ENCODE data around the gene EBI3. TPM values are rescaled to one million over a fixed set of nuclear protein-coding genes. Genes with fewer than 3 reads are reported as not detected.

Gene EBI3
- total and polyA plus RNA-seq, 2 of the 8 experiments (the other 6 are each of a cell fraction or from before 2014, with no cell fraction given): 0.99 to 8.4 TPM

- TF ChIP-seq, protein P1, sequence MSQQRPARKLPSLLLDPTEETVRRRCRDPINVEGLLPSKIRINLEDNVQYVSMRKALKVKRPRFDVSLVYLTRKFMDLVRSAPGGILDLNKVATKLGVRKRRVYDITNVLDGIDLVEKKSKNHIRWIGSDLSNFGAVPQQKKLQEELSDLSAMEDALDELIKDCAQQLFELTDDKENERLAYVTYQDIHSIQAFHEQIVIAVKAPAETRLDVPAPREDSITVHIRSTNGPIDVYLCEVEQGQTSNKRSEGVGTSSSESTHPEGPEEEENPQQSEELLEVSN (IDR thresholded peaks at IDR 0.05): no peak
- TF ChIP-seq SP1 (IDR thresholded peaks at IDR 0.05; ENCODE audit: low read depth, low read length): no peak
These were observed 50.5 kb downstream of the EBI3 start (continued) for GRCh38 chr19:4279530-4280422.

All from H1 (cell line).